ENCODE measurements around the gene SYNPO2.
"Not testable (repeated sequence)": the region's sequence is repeated elsewhere in the genome, so short reads cannot be mapped to it uniquely, and the experiment has no call there.

Gene SYNPO2

GRCh38 chr4:119034276-119035008 lies 145.8 kb downstream of the SYNPO2 start:
- no peak for DNase-seq

DNA sequence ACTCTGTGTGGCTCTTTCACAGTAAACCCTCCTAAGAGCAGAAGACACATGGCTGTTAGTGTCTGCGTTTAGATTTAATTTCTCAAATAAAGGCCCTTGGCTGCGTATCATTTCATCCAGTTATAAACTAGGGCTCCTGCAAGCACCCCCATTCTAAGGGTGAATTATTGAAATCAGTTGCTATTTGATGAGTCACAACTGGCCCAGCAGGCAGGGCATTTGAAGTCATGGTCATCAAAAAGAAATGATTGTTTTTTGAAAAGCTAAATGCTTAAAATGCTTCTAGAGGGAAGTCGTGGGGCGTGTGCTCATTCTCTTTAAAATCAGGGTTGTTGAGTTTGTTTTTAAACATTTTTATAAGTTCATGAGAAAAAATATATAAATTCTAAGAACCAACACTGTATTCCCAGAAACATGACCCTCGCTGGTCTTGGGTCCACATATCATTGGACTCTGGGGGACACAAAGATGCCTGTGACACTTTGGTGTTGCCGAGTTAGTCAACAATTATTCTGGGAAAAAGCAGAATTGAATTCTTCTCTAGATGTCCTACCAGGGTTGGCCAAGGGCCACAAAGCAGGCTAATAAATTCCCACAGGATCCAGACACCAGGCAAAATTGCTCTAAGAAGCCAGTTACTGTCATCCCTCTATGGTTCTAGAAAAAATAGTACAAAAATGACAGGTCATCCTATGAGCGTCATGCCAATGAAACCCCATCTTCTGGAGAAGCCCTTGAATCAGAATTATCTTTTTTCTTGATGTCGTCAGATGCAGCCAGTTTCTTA lies 147.5 kb downstream of the SYNPO2 start:
- DNase-seq, result peak; percentile 44

DNA sequence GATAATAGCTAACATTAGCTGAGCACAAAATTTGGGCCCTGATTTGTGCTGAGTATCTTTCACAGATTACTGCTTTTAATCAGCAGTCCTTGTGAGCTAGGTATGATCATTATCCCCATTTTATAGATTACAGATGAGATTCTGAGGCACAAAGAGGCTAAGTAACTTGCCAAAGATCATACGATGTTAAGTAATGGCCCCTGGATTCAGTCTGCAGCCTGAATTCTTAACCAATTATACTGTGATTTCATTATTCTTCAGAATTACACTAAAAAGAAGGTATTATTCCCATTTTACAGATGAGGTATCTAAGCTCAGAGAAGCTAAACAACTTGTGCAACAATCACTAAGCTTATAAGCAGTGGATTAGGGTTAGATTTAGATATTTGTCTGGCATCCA lies 149.1 kb downstream of the SYNPO2 start:
- DNase-seq, result no peak

DNA sequence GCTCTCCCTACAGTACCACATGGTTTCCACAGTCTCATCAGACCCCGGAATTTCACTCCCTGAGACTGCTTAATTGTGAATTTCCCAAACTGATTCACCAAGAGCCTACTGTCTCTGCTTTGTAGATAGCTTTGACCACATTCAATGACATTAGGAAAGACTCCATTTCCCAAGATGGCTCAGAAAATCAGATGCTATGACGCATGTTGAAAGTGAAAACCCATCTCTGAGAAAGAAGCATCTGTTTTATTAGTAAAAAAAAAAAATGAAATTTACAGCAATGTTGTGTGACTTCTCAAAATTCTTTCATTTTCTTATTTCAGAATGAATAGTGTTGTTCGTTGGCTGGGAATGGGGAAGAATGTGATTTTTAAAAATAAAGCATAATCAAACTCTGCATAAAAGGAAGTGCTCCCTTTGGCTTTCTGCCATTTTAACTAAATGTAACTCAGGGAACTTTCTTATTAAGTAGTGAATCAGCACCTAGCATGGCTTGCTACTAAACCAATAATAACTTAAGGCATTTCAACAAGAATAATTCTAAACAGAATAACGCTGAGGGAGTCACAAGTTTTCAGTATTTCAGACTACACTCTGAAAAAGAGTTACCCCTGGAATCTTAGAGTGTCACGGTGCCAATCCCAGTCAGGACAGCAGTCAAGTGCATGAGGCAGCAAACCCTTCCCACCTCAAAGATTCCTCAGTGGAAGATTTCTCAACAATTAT lies 149.6 kb downstream of the SYNPO2 start:
- peak; percentile 40 for DNase-seq

GRCh38 chr4:119039160-119039559 lies 150.5 kb downstream of the SYNPO2 start:
- no peak for DNase-seq

DNA sequence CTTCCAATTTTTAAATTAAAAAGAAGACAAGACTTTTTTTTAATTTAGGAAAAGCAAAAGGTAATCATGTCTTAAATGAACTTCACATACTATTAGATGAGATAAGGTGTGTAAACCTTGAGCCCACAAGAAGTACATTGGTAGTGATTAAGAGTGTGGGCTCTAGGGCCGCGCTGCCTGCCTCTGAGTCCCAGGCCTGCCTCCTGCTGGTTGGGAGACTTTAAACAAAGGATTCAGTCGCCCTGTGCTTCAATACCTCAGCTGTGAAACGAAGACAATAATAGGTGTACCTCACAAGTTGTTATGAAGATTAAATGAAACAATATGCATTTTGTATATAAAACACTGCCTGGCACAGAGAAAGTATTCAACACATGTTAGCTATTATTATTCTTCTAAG lies 151.1 kb downstream of the SYNPO2 start:
- DNase-seq, result no peak

DNA sequence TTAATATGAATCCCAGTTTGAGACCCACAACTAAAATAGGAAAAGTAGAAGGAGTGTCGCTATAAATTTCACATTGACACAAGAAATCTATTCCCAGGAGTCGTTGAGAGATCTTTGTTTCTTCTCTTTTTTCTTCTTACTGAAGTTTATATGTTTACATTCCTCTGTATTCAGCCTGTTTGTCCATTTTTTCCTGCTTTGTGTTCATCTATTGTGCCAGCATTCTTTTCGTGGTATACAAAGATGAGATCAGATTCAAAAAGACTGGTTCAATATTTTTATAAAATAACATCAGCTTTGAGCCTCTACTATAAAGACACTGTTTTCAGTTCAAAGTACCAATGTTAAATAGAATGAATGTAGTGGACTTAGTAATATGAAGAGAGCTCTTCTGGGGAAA lies 151.6 kb downstream of the SYNPO2 start:
- DNase-seq, result no peak

GRCh38 chr4:119040694-119041185 lies 152.1 kb downstream of the SYNPO2 start:
- DNase-seq, result peak; percentile 81

- no peak for DNase-seq
Measured at GRCh38 chr4:119041396-119041795, 152.7 kb downstream of the SYNPO2 start.

DNA sequence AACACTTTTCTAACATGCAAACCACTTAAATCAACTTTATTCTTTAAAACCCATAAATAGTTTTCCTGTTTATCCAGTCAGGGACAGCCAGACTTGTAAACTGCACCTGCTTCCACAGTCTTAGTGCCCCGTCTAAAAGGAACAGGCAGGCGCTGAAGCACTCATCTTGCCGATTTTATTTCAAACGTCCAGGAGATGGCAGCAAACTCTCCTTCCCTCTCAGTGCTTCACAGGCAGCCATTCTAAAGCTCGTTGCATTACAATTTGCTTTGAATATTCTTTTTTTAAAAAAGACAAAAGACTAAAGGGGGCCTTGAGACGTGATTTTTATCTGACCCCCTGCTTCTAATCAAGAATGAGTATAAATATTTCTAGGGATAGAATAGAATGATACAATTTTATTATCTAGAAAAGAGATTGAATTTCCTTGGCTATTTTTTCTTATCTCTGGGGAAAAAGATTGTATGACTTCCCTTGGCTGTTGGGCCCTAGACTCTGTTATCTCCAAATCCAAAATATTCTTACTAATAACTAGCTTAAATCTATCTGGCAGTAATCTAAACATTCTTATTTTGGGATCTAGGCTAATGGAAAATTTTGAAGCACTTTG lies 153.4 kb downstream of the SYNPO2 start:
- DNase-seq, result peak; percentile 59

- DNase-seq, result no peak
Measured at GRCh38 chr4:119046263-119046662, 157.6 kb downstream of the SYNPO2 start.

DNA sequence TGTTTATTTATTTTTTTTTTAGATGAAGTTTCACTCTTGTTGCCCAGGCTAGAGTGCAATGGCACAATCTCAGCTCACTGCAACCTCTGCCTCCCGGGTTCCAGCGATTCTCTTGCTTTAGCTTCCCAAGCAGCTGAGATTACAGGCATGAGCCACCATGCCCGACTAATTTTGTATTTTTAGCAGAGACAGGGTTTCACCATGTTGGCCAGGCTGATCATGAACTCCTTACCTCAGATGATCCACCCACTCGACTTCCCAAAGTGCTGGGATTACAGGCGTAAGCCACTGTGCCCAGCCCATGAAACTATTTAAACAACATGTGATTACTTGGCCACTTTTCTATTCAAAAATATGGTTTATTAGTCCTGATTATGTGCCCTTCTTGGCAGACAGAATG lies 158.4 kb downstream of the SYNPO2 start:
- not testable (repeated sequence) for DNase-seq

GRCh38 chr4:119048446-119048845 lies 159.8 kb downstream of the SYNPO2 start:
- DNase-seq, result no peak

- DNase-seq, result no peak
Measured at GRCh38 chr4:119049342-119049741, 160.7 kb downstream of the SYNPO2 start.

- DNase-seq, result no peak
Measured at GRCh38 chr4:119050527-119051090, 162.0 kb downstream of the SYNPO2 start.

DNA sequence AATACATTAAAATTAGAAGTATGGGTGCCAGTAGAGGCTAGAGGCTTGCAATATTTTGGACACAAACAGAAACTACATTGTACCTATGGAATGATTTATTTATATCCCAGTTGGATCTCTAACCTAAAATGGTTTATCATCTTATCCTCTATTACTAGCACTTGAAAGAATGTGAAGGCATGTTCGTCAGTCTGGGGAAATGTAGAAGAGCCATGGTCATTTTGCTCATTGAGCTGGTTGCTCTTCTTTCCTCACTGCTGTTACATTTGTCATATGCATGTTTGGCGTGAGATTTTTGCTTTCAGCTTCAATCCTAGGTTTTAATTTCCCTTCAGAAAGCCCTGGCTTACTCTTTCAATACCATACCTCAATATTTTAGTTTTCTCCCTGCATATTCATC lies 164.6 kb downstream of the SYNPO2 start:
- DNase-seq, result no peak

- no peak for DNase-seq
Measured at GRCh38 chr4:119053997-119054396, 165.3 kb downstream of the SYNPO2 start.

GRCh38 chr4:119057417-119057816 lies 168.8 kb downstream of the SYNPO2 start:
- DNase-seq, result no peak

DNA sequence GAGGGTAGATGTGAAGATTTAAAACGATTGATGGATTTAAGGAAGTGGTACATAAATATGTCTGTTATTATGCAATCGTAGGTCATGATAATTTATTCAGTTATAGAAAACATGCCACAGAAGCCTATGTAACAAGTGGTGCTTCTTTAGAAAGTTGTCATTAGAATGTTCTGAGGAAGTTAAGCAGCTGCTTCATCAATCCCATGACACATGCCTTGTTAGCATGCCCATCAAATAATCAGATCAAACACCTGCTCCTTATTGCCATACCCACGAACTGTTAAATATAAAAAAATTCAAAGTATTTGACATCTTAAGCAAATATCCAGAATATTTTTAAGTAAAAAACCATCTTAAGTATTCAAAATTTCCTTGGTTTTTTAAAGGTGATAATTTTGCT lies 170.6 kb downstream of the SYNPO2 start:
- DNase-seq, result no peak

DNA sequence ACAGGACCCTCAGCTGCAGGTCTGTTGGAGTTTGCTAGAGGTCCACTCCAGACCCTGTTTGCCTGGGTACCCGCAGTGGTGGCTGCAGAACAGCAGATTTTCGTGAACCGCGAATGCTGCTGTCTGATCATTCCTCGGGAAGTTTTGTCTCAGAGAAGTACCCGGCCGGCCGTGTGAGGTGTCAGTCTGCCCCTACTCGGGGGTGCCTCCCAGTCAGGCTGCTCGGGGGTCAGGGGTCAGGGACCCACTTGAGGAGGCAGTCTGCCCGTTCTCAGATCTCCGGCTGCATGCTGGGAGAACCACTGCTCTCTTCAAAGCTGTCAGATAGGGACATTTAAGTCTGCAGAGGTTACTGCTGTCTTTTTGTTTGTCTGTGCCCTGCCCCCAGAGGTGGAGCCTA lies 178.5 kb downstream of the SYNPO2 start:
- DNase-seq, result not testable (repeated sequence)

DNA sequence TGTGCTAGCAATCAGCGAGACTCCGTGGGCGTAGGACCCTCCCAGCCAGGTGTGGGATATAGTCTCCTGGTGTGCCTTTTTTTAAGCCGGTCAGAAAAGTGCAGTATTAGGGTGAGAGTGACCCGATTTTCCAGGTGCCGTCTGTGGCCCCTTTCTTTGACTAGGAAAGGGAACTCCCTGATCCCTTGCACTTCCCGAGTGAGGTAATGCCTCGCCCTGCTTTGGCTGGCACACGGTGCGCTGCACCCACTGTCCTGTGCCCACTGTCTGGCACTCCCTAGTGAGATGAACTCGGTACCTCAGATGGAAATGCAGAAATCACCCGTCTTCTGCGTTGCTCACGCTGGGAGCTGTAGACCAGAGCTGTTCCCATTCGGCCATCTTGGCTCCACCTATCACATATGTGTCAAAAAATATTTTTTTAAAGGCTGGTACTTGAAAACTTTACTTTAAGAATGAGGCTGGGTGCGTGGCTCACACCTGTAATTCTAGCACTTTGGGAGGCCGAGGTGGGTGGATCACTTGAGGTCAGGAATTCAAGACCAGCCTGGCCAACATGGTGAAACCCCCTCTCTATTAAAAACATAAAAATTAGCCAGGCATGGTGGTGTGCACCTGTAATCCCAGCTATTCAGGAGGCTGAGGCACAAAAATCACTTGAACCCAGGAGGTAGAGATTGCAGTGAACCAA lies 179.2 kb downstream of the SYNPO2 start:
- DNase-seq, result not testable (repeated sequence)

DNA sequence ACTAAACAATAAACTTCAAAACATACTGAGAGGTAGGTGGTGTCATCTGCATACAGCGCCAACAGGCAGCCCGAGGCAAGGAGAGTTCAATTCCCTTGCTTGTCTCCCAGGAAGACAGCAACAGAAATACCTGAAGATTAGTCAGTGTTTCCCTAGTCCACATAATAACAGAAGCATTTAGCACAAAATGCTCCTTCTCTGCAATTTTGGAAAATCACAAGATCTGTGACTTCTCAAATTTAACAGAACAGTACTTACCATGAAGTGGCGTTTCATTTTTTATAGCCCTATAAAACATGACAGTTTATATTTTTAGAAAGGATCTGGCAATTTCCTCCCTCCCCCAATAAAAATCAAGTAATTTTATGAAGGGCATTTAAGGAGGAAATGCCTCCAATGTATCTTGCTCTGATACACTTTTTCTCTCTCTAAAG lies 179.9 kb downstream of the SYNPO2 start:
- no peak for DNase-seq

Data from HCEC 1CT (cell line).